Measurements from ENCODE around the gene GDAP2. TPM values are rescaled to one million over a fixed set of nuclear protein-coding genes. Genes with fewer than 3 reads are reported as not detected.
A peak's percentile ranks its signal among the peaks of the same experiment; 100 is the strongest.
"Not testable (repeated sequence)": the region's sequence is repeated elsewhere in the genome, so short reads cannot be mapped to it uniquely, and the experiment has no call there.

Gene GDAP2
- total RNA-seq, 1 donor from 2014 or later = 31.6 TPM

- Histone ChIP-seq H3K79me2 (ENCODE audit: insufficient read depth, low read length) (no peaks in the 10 kb centered on the region), H3K4me2 (ENCODE audit: low read length) (no peak overlapping the region), H4K20me1 (ENCODE audit: insufficient read depth, low read length) (no peaks in the 10 kb centered on the region), H3K27me3 (ENCODE audit: insufficient read depth, low read length) (no peaks in the 10 kb centered on the region), H3K27ac (ENCODE audit: low read depth, low read length) (no peak overlapping the region), H3K36me3 (ENCODE audit: insufficient read depth, low read length) (no peaks in the 10 kb centered on the region), H3K9me3 (ENCODE audit: insufficient read depth, low read depth, low read length) (no peaks in the 10 kb centered on the region), H3K4me1 (ENCODE audit: insufficient read depth, low read length) (no peaks in the 10 kb centered on the region), H2AFZ (ENCODE audit: low read depth, low read length) (no peak overlapping the region), H3K4me3 (ENCODE audit: insufficient read depth, low read depth, low read length) (no peak overlapping the region), H3K9ac (ENCODE audit: low read length) (no peak overlapping the region)
- Mint-ChIP-seq H3K4me1 (ENCODE audit: low read depth, unreplicated experiment) (peaks cover 10% of the 10 kb centered on the region), H3K36me3 (ENCODE audit: low read depth, unreplicated experiment) (peaks cover 3% of the 10 kb centered on the region), H3K27me3 (ENCODE audit: low read depth, unreplicated experiment) (no peaks in the 10 kb centered on the region), H3K4me3 (ENCODE audit: unreplicated experiment) (no peak overlapping the region), H3K9me3 (ENCODE audit: unreplicated experiment) (peaks cover 10% of the 10 kb centered on the region), H3K27ac (ENCODE audit: unreplicated experiment) (no peak overlapping the region)
- TF ChIP-seq CTCF (IDR thresholded peaks at IDR 0.05; ENCODE audit: insufficient read depth, low read depth, low read length) (no peak), EZH2 (IDR thresholded peaks at IDR 0.05; ENCODE audit: insufficient read depth, low read length) (no peak)
- DNase-seq (ENCODE audit: low read depth) (no peak), FAIRE-seq (no peak)
Observed at GRCh38 chr1:117846674-117847425, 82.6 kb downstream of the GDAP2 start.

- H3K4me2 ChIP-seq (ENCODE audit: low read length); H3K4me1 ChIP-seq (ENCODE audit: insufficient read depth, low read length); H3K27ac ChIP-seq (ENCODE audit: low read depth, low read length); H3K4me3 ChIP-seq (ENCODE audit: insufficient read depth, low read depth, low read length); H3K36me3 Mint-ChIP-seq (ENCODE audit: low read depth, unreplicated experiment); H3K27ac Mint-ChIP-seq (ENCODE audit: unreplicated experiment); H3K4me1 Mint-ChIP-seq (ENCODE audit: low read depth, unreplicated experiment); H3K4me3 Mint-ChIP-seq (ENCODE audit: unreplicated experiment); H2AFZ ChIP-seq (ENCODE audit: low read depth, low read length); H3K36me3 ChIP-seq (ENCODE audit: insufficient read depth, low read length); H3K27me3 ChIP-seq (ENCODE audit: insufficient read depth, low read length); H4K20me1 ChIP-seq (ENCODE audit: insufficient read depth, low read length); H3K9me3 ChIP-seq (ENCODE audit: insufficient read depth, low read depth, low read length); H3K9ac ChIP-seq (ENCODE audit: low read length); H3K79me2 ChIP-seq (ENCODE audit: insufficient read depth, low read length); H3K27me3 Mint-ChIP-seq (ENCODE audit: low read depth, unreplicated experiment); FAIRE-seq; DNase-seq (ENCODE audit: low read depth): not testable (repeated sequence)
- H3K9me3 Mint-ChIP-seq (ENCODE audit: unreplicated experiment) = peaks cover 10% of the 10 kb centered on the region
Observed at GRCh38 chr1:117844478-117844877, 84.9 kb downstream of the GDAP2 start.

- Mint-ChIP-seq H3K9me3 (ENCODE audit: unreplicated experiment) (peaks cover 10% of the 10 kb centered on the region), H3K4me3 (ENCODE audit: unreplicated experiment) (no peak overlapping the region), H3K4me1 (ENCODE audit: low read depth, unreplicated experiment) (peaks cover 7% of the 10 kb centered on the region), H3K27ac (ENCODE audit: unreplicated experiment) (no peak overlapping the region), H3K36me3 (ENCODE audit: low read depth, unreplicated experiment) (peaks cover 4% of the 10 kb centered on the region), H3K27me3 (ENCODE audit: low read depth, unreplicated experiment) (no peaks in the 10 kb centered on the region)
- Histone ChIP-seq H2AFZ (ENCODE audit: low read depth, low read length) (no peak overlapping the region), H3K4me3 (ENCODE audit: insufficient read depth, low read depth, low read length) (no peak overlapping the region), H3K9me3 (ENCODE audit: insufficient read depth, low read depth, low read length) (no peaks in the 10 kb centered on the region), H3K4me1 (ENCODE audit: insufficient read depth, low read length) (peaks cover 7% of the 10 kb centered on the region), H3K79me2 (ENCODE audit: insufficient read depth, low read length) (no peaks in the 10 kb centered on the region), H3K9ac (ENCODE audit: low read length) (no peak overlapping the region), H4K20me1 (ENCODE audit: insufficient read depth, low read length) (no peaks in the 10 kb centered on the region), H3K4me2 (ENCODE audit: low read length) (peak overlapping the region; percentile 26), H3K27ac (ENCODE audit: low read depth, low read length) (no peak overlapping the region), H3K27me3 (ENCODE audit: insufficient read depth, low read length) (no peaks in the 10 kb centered on the region), H3K36me3 (ENCODE audit: insufficient read depth, low read length) (no peaks in the 10 kb centered on the region)
- DNase-seq (ENCODE audit: low read depth) (no peak), FAIRE-seq (no peak)
- TF ChIP-seq CTCF (IDR thresholded peaks at IDR 0.05; ENCODE audit: insufficient read depth, low read depth, low read length) = no peak
- no peak for TF ChIP-seq EZH2 (IDR thresholded peaks at IDR 0.05; ENCODE audit: insufficient read depth, low read length)
Observed at GRCh38 chr1:117843791-117844190, 85.6 kb downstream of the GDAP2 start.

Data from astrocyte (in vitro differentiated cells and primary cell).